GM13976 (cell line): Measurements from ENCODE around the gene FMNL2.

Experiments
- DNase-seq: peaks from one replicate; pipeline ENCODE4 v3.0.0; 2012; ENCODE audit warnings: low spot score
- in situ Hi-C: fragments of 300-500 bp; cut with MboI; formaldehyde crosslinking; loops from one replicate; pipeline ENCODE4 v1.12.0; 2022; ENCODE audit warnings: low sequenced_read_pairs, mixed read lengths, inconsistent platforms; ENCODE audit not compliant: unreplicated experiment
- TF ChIP-seq, protein P1 (sequence below): IDR thresholded peaks from 2 replicates; pipeline ENCODE4 v1.5.1; 2012; ENCODE audit warnings: borderline replicate concordance, mild to moderate bottlenecking; ENCODE audit not compliant: insufficient read depth; ENCODE audit errors: extremely low read depth, missing control alignments, control extremely low read depth

The FMNL2 gene

DNA sequence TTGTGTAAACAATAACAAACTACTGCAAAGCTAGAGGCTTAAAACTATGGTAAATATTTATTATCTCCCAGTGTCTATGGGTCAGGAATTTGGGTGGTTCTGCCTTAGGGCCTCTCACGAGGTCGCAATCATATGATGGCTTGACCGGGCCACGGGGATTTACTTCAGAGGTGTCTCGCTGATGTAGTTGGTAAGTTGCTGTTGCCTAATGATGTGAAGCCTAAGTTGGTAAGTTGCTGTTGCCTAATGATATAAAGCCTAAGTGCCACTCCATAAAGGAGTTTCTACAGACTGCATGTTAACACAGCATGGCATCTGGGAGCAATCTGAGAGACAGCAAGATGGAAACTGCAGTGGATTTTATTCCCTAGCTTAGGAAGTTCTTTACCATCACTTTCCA lies 35.8 kb downstream of the FMNL2 start:
- in situ Hi-C loops: no loop called here
- TF ChIP-seq, protein P1, sequence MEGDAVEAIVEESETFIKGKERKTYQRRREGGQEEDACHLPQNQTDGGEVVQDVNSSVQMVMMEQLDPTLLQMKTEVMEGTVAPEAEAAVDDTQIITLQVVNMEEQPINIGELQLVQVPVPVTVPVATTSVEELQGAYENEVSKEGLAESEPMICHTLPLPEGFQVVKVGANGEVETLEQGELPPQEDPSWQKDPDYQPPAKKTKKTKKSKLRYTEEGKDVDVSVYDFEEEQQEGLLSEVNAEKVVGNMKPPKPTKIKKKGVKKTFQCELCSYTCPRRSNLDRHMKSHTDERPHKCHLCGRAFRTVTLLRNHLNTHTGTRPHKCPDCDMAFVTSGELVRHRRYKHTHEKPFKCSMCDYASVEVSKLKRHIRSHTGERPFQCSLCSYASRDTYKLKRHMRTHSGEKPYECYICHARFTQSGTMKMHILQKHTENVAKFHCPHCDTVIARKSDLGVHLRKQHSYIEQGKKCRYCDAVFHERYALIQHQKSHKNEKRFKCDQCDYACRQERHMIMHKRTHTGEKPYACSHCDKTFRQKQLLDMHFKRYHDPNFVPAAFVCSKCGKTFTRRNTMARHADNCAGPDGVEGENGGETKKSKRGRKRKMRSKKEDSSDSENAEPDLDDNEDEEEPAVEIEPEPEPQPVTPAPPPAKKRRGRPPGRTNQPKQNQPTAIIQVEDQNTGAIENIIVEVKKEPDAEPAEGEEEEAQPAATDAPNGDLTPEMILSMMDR: no peak
- no peak for DNase-seq

DNA sequence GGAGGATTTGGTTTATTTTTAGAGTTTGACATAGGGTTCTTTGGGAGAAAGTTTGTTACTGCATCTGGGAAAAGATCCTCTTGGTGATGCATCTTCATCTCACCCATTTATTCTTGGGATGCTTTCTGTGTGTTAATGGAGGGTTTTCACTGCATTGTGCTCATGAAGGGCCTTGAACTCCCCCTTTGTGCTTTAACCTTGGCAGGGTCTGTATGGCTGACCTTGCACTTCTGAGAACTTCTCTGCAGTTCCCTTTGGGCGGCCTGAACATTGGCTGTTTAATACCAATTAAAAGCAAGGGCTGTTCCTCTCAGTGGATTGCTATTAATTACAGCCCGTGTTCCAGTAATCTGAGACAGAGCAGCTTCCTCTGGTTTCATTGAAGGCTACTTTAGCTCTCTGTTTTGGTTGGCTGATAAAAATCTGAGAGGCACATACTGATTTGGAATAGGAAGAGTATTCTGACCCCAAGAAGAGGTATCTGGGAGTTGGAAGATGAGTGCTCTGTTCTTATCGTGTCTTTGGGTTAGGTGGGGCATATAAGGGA lies 37.5 kb downstream of the FMNL2 start:
- no peak for DNase-seq
- TF ChIP-seq, protein P1: no peak
- in situ Hi-C loops: no loop called here

DNA sequence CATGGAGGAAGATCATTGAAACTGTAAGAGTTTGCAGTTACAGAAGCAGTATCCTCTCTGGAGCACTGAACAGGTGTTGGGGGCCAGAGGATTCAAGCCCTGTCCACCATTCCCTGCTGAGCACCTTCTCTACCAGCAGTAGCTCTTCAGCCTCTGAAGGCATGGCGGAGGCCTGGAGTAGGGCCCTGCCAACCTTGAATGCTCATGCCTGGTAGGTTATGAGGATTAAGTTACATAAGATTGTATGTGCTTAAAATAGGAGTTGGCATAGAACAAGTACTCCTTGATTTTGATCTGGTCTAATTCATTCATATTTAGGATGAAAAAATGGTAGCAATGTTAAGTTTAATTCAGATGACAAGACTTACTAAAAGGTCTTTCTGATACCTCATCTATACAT lies 40.2 kb downstream of the FMNL2 start:
- no peak for DNase-seq
- TF ChIP-seq, protein P1: no peak
- in situ Hi-C loops: no loop called here

DNA sequence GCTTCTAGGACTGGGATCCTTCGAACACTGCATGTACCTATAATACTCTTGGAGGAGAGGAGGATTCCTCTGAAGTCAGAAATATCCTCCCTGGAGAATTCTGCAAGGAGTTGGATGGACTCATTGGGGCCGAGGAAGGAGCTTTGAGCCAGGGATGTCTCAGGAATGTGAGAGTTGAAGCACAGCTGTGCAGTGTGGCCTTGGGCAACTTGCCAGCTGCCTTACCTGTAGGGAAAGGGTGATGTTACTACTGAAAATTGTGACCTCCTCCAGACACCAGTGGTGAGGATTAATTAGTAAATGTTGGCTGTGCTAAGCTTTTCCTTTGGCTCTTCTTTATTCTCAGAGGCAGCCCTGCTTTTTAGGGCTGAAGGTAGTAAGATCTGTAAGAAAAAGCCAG lies 41.4 kb downstream of the FMNL2 start:
- in situ Hi-C loops: no loop called here
- DNase-seq: no peak
- TF ChIP-seq, protein P1: no peak

DNA sequence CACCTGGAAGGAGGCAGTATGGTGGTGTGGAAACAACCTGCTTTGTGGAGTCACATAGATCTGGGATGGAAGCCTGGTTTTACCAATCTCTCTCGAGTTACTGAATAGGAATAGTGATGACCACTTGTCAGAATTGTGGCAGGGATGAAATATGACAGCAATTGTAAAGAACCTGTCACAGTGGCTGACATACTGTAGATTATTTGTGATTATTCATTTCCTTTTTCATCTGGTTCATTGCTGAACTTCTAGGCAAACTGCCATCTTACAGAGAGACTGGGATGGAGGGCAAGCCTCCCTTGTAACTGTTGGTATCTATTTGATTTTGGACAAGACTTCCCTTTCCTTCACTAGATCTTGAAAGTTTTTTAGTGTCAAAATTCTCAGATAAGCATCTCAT lies 42.0 kb downstream of the FMNL2 start:
- TF ChIP-seq, protein P1: no peak
- in situ Hi-C loops: no loop called here
- DNase-seq: no peak

DNA sequence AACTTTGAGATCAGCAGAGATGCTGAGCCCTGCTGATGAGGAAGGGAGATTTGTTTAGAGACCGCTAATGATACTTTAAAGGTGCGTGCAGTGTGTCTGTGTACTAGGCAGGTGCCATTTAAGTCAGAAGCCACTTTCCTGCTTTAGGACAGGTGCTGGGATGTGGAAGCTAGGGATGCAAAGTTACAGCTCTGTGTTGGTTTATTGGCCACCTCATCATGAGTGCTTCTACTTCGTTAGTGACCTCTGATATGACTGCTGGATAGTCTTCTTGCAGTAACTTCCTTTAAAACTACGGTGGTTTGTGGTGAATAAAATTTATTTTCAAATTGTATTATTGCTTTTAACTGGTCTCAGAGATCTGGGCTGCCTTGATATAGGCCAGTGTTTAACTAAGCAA lies 44.1 kb downstream of the FMNL2 start:
- no peak for DNase-seq
- TF ChIP-seq, protein P1: no peak
- in situ Hi-C loops: no loop called here
